H1 (cell line): ENCODE results near the gene SPTAN1. TPM values are rescaled to one million over a fixed set of nuclear protein-coding genes. Genes with fewer than 3 reads are reported as not detected.

Experiments
- SUZ12 ChIP-seq: fragments of 200-600 bp; sonication (generic); IDR thresholded peaks from 2 replicates; pipeline ENCODE4 v1.6.1; 2012; ENCODE audit warnings: mild to moderate bottlenecking, inconsistent platforms, low read length, moderate library complexity, mixed read lengths
- polyA plus RNA-seq, 7 experiments: library from polyadenylated mRNA; depleted of rRNA in 3 of 7; stranded (reverse) in 5 of 7; unstranded in 2 of 7; fragments of >200 nt in 5 of 7; fragments of 200-250 nt in 2 of 7; gene quantifications; 1 replicate in 5 of 7; 2 replicates in 1 of 7; 4 replicates in 1 of 7; pipeline versions ENCODE4 v1.2.1 to v1.2.3, GENCODE V29; 2011 to 2013; ENCODE audit warnings: missing spikeins in 2 of 7, mixed read lengths in 2 of 7
- total RNA-seq: library from RNA; stranded (reverse); fragmentation: NEBNext Ultra II Directional; extraction: Animal tissue kit (Norgen Biotek cat#: 25700); gene quantifications from 2 replicates; pipeline ENCODE4 v1.2.1, GENCODE V29; 2021

SPTAN1 gene
- total and polyA plus RNA-seq, 2 of the 8 experiments (the other 6 are each of a cell fraction or from before 2014, with no cell fraction given), result 182 to 216 TPM

DNA sequence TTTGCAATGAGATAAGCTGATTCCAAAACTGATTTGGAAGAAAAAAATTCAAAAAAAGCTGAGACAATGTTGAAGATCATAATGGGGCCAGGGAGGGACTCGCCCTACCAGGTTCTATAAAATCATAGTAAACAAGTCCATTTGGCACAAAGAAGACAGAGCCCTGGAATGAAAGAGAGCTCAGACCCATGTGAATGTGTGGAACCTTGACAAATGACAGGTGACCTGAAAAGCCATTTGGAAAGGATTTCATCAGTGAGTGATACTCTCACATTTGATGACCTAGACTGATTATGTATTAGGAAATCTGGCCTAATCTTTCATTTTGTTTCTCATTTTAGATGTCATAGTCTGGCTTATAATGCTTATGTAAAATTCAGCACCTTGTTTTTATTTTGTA lies 26.8 kb downstream of the SPTAN1 start (continued):
- TF ChIP-seq SUZ12, result no peak
- TF ChIP-seq, all 59 proteins: peak for 0
